ENCODE data around the gene TESMIN.

GRCh38 chr11:68796801-68797200 is 45.5 kb upstream of the TESMIN start:
- TF ChIP-seq CTCF (IDR thresholded peaks at IDR 0.05) (no peak), POLR2A (IDR thresholded peaks at IDR 0.05) (no peak)
